HG03196 (cell line): Measurements from ENCODE around the gene FSCN2.
"Not testable (repeated sequence)": the region's sequence is repeated elsewhere in the genome, so short reads cannot be mapped to it uniquely, and the experiment has no call there.

Source experiments
- ATAC-seq: cut with Tn5 transposase; IDR thresholded peaks from one replicate; pipeline ENCODE4 v1.9.1; 2021; ENCODE audit not compliant: unreplicated experiment

FSCN2 gene

GRCh38 chr17:81524039-81524864 lies 3.9 kb upstream of the FSCN2 start:
- ATAC-seq: no peak

GRCh38 chr17:81524865-81525159 lies 3.4 kb upstream of the FSCN2 start:
- no peak for ATAC-seq

- no peak for ATAC-seq
Measured at GRCh38 chr17:81526662-81527571, 1.3 kb upstream of the FSCN2 start.

GRCh38 chr17:81528384-81528650 lies 140 bp downstream of the FSCN2 start:
- ATAC-seq: no peak

- ATAC-seq: no peak
Measured at GRCh38 chr17:81528651-81529436, 667 bp downstream of the FSCN2 start.

GRCh38 chr17:81529437-81529803 lies 1.2 kb downstream of the FSCN2 start:
- no peak for ATAC-seq

- ATAC-seq: not testable (repeated sequence)
Measured at GRCh38 chr17:81531013-81531412, 2.8 kb downstream of the FSCN2 start.

- not testable (repeated sequence) for ATAC-seq
Measured at GRCh38 chr17:81531998-81532404, 3.8 kb downstream of the FSCN2 start.

GRCh38 chr17:81532490-81533287 lies 4.5 kb downstream of the FSCN2 start:
- ATAC-seq: no peak

- no peak for ATAC-seq
Measured at GRCh38 chr17:81533339-81534141, 5.4 kb downstream of the FSCN2 start.

GRCh38 chr17:81534157-81535006 lies 6.2 kb downstream of the FSCN2 start:
- ATAC-seq: no peak

- no peak for ATAC-seq
Measured at GRCh38 chr17:81535007-81535328, 6.8 kb downstream of the FSCN2 start.

GRCh38 chr17:81535480-81536298 lies 7.5 kb downstream of the FSCN2 start:
- no peak for ATAC-seq

GRCh38 chr17:81536299-81537290 lies 8.4 kb downstream of the FSCN2 start:
- no peak for ATAC-seq

- no peak for ATAC-seq
Measured at GRCh38 chr17:81537343-81537855, 9.2 kb downstream of the FSCN2 start.

GRCh38 chr17:81537856-81538555 lies 9.8 kb downstream of the FSCN2 start:
- no peak for ATAC-seq
